ENCODE measurements around the gene DBH. TPM values are rescaled to one million over a fixed set of nuclear protein-coding genes. Genes with fewer than 3 reads are reported as not detected.

Gene DBH
- total RNA-seq, 1 donor from 2014 or later: not detected

GRCh38 chr9:133696071-133696472 lies 59.9 kb downstream of the DBH start:
- no peak for DNase-seq (ENCODE audit: low read depth, low spot score)

GRCh38 chr9:133699546-133699945 lies 63.4 kb downstream of the DBH start:
- no peak for DNase-seq (ENCODE audit: low read depth, low spot score)

- no peak for DNase-seq (ENCODE audit: low read depth, low spot score)
Measured at GRCh38 chr9:133700819-133701320, 64.7 kb downstream of the DBH start.

GRCh38 chr9:133701321-133701980 lies 65.3 kb downstream of the DBH start:
- DNase-seq (ENCODE audit: low read depth, low spot score): no peak

GRCh38 chr9:133701981-133702797 lies 66.0 kb downstream of the DBH start:
- no peak for DNase-seq (ENCODE audit: low read depth, low spot score)

- no peak for DNase-seq (ENCODE audit: low read depth, low spot score)
Measured at GRCh38 chr9:133702798-133703590, 66.8 kb downstream of the DBH start.

- no peak for DNase-seq (ENCODE audit: low read depth, low spot score)
Measured at GRCh38 chr9:133703591-133704399, 67.6 kb downstream of the DBH start.

- DNase-seq (ENCODE audit: low read depth, low spot score): no peak
Measured at GRCh38 chr9:133704711-133705181, 68.6 kb downstream of the DBH start.

GRCh38 chr9:133705576-133705975 lies 69.4 kb downstream of the DBH start:
- no peak for DNase-seq (ENCODE audit: low read depth, low spot score)

- no peak for DNase-seq (ENCODE audit: low read depth, low spot score)
Measured at GRCh38 chr9:133706307-133707050, 70.3 kb downstream of the DBH start.

- DNase-seq (ENCODE audit: low read depth, low spot score): no peak
Measured at GRCh38 chr9:133707065-133707762, 71.1 kb downstream of the DBH start.

- no peak for DNase-seq (ENCODE audit: low read depth, low spot score)
Measured at GRCh38 chr9:133707763-133708245, 71.6 kb downstream of the DBH start.

GRCh38 chr9:133708246-133709014 lies 72.3 kb downstream of the DBH start:
- no peak for DNase-seq (ENCODE audit: low read depth, low spot score)

Other genes starting within 250 kb of the DBH start
- gene REXO4, start 218.4 kb upstream of the DBH start, total RNA-seq: 20.1 and 26.8 TPM in 2 replicates
- gene ADAMTS13, start 214.0 kb upstream of the DBH start, total RNA-seq: 0.53 and 0.66 TPM in 2 replicates
- gene CACFD1, start 176.4 kb upstream of the DBH start, total RNA-seq: 6.1 and 8.2 TPM in 2 replicates
- gene SLC2A6, start 157.3 kb upstream of the DBH start, total RNA-seq: 36.0 and 42.3 TPM in 2 replicates
- not detected in 2 replicates for gene MYMK, start 111.4 kb upstream of the DBH start, total RNA-seq
- not detected in 2 replicates for gene ADAMTSL2, start 101.7 kb upstream of the DBH start, total RNA-seq
- gene FAM163B, start 27.0 kb upstream of the DBH start, total RNA-seq: not detected in 2 replicates
- gene SARDH, start 102.0 kb downstream of the DBH start, total RNA-seq: 0.20 and 0.35 TPM in 2 replicates

Data from pulmonary artery endothelial cell (primary cell).